Stimulated activated naive CD8-positive, alpha-beta T cell treated with anti-CD3 and anti-CD28 coated beads, Interleukin-15, Interleukin-2, amounts not matched to agents 100 ng/mL and 50 ng/mL, for 24 hours (primary cell): Measurements from ENCODE around the gene SOSTDC1.

ENCODE experiments used
- H3K27ac Mint-ChIP-seq: one replicate; pipeline ENCODE4 v1.8.0; 2021; ENCODE audit warnings: mild to moderate bottlenecking, mixed read lengths
- H3K27me3 Mint-ChIP-seq: one replicate; pipeline ENCODE4 v1.8.0; 2021; ENCODE audit warnings: mixed read lengths
- H3K36me3 Mint-ChIP-seq: one replicate; pipeline ENCODE4 v1.8.0; 2021; ENCODE audit warnings: low read depth, mixed read lengths
- H3K4me1 Mint-ChIP-seq: one replicate; pipeline ENCODE4 v1.8.0; 2021; ENCODE audit warnings: low read depth, mixed read lengths
- H3K4me3 Mint-ChIP-seq: one replicate; pipeline ENCODE4 v1.8.0; 2021; ENCODE audit warnings: mild to moderate bottlenecking, mixed read lengths
- H3K9me3 Mint-ChIP-seq: one replicate; pipeline ENCODE4 v1.8.0; 2021; ENCODE audit warnings: mixed read lengths

SOSTDC1 gene

GRCh38 chr7:16436306-16436705, 29.2 kb downstream of the SOSTDC1 start:
- Mint-ChIP-seq H3K27me3 (no peaks in the 10 kb centered on the region), H3K9me3 (no peaks in the 10 kb centered on the region), H3K36me3 (no peaks in the 10 kb centered on the region), H3K27ac (no peak overlapping the region), H3K4me3 (no peak overlapping the region), H3K4me1 (no peaks in the 10 kb centered on the region)

GRCh38 chr7:16433568-16434122, 31.9 kb downstream of the SOSTDC1 start:
- H3K36me3 Mint-ChIP-seq: no peaks in the 10 kb centered on the region
- no peaks in the 10 kb centered on the region for H3K27me3 Mint-ChIP-seq
- no peaks in the 10 kb centered on the region for H3K9me3 Mint-ChIP-seq
- no peak overlapping the region for H3K27ac Mint-ChIP-seq
- H3K4me3 Mint-ChIP-seq: no peak overlapping the region
- no peaks in the 10 kb centered on the region for H3K4me1 Mint-ChIP-seq

- no peaks in the 10 kb centered on the region for H3K4me1 Mint-ChIP-seq
- no peaks in the 10 kb centered on the region for H3K27me3 Mint-ChIP-seq
- no peak overlapping the region for H3K27ac Mint-ChIP-seq
- H3K9me3 Mint-ChIP-seq: no peaks in the 10 kb centered on the region
- H3K36me3 Mint-ChIP-seq: no peaks in the 10 kb centered on the region
- H3K4me3 Mint-ChIP-seq: no peak overlapping the region
These were observed 33.2 kb downstream of the SOSTDC1 start for GRCh38 chr7:16432425-16432731.

DNA sequence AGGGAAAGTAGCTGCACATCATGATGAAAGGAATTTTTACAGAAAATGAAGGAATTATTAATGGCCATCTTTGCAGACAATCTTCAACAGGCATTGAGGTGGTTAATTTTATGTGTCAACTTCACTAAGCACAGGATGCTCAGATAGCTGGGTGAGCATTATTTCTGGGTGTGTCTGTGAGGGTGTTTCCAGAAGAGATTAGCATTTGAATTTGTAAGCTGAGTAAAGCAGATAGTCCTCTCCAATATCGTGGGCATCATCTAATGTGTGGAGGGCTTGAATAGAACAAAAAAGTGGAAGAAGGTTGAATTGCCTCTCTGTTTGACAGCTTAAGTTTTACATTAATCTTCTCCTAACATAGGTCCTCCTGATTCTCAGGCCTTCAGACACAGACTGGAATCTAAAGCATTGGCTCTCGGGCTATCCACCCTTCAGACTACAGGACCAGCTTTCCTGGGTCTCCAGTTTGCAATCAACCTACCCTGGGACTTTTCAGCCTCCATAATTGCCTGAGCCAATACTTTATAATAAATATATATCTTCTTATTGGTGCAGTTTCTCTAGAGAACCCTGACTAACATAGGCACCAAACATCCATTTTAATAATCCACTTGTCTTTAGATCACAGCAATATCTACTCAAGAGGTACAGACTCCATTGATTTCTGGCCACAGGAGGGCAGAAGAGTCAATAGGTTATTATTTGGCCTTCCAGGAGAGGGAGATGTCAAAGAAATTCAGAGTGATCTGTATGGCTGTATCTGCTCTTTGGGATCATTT, 33.7 kb downstream of the SOSTDC1 start:
- H3K27ac Mint-ChIP-seq: no peak overlapping the region
- no peaks in the 10 kb centered on the region for H3K27me3 Mint-ChIP-seq
- H3K9me3 Mint-ChIP-seq: no peaks in the 10 kb centered on the region
- no peak overlapping the region for H3K4me3 Mint-ChIP-seq
- H3K4me1 Mint-ChIP-seq: no peaks in the 10 kb centered on the region
- no peaks in the 10 kb centered on the region for H3K36me3 Mint-ChIP-seq

GRCh38 chr7:16430133-16430532, 35.4 kb downstream of the SOSTDC1 start:
- no peaks in the 10 kb centered on the region for H3K36me3 Mint-ChIP-seq
- H3K4me3 Mint-ChIP-seq: no peak overlapping the region
- no peaks in the 10 kb centered on the region for H3K27me3 Mint-ChIP-seq
- H3K9me3 Mint-ChIP-seq: no peaks in the 10 kb centered on the region
- H3K27ac Mint-ChIP-seq: no peak overlapping the region
- H3K4me1 Mint-ChIP-seq: no peaks in the 10 kb centered on the region

DNA sequence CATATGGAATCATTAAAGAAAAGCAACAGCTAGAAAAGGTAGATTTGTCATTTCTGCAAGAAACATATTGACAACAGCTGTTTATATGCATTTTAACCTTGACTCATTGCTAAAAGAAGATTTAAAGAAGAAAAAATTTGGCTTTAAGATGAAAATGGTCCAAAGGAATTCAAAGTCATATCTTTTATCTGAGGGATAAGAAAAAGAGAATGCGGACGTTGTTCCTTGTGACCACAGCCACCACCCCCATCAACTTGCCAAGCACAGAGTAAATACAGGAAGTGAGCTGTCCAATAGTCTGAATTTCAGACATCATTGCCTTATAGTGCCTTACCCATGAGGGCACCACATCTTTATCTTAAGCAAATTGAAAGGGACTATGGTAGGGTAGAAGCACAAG, 36.9 kb downstream of the SOSTDC1 start:
- no peaks in the 10 kb centered on the region for H3K36me3 Mint-ChIP-seq
- H3K9me3 Mint-ChIP-seq: no peaks in the 10 kb centered on the region
- no peak overlapping the region for H3K27ac Mint-ChIP-seq
- no peak overlapping the region for H3K4me3 Mint-ChIP-seq
- H3K27me3 Mint-ChIP-seq: no peaks in the 10 kb centered on the region
- no peaks in the 10 kb centered on the region for H3K4me1 Mint-ChIP-seq

DNA sequence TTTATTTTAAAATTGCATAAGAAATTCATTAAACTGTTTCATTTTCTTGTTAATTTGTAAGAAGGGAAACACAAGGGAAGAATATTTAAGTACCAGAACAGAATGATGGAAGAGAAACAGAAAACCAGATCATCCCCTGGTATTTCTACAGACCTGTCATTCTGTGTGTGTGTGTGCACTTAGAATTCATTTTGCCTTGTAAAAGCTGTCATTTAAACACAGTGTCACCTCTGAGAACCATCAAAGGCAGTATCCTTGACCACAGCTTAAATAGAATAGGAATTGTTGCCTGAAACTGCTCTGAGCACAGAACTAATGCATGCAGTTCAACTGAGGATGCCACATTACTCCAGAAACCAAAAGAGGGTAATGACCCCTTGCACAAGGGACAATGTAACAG, 37.4 kb downstream of the SOSTDC1 start:
- Mint-ChIP-seq H3K4me1 (no peaks in the 10 kb centered on the region), H3K27ac (no peak overlapping the region), H3K9me3 (no peaks in the 10 kb centered on the region), H3K27me3 (no peaks in the 10 kb centered on the region), H3K36me3 (no peaks in the 10 kb centered on the region), H3K4me3 (no peak overlapping the region)

GRCh38 chr7:16423761-16424160, 41.8 kb downstream of the SOSTDC1 start:
- Mint-ChIP-seq H3K36me3 (no peaks in the 10 kb centered on the region), H3K27ac (no peak overlapping the region), H3K27me3 (peaks cover 18% of the 10 kb centered on the region), H3K4me3 (no peak overlapping the region), H3K4me1 (peaks cover 17% of the 10 kb centered on the region), H3K9me3 (no peaks in the 10 kb centered on the region)

DNA sequence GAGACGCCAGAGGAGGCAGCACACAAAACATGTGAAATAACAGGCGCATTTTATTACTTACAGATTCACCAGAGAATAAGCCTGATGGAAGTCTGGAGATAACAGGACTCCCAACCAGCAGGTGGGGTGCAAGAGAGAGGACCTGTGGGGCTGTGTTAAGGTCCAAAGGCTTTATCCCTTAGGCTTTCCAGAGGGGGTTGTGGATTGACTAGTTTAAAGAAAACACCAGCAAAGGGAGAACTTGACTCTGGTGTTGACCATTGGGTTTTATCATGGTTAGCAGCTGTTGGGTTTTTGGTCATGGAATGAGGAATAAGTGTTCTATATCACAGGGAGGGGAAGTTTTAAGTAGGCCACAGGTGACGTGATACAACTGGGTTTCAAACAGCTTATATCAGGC, 42.6 kb downstream of the SOSTDC1 start:
- peaks cover 5% of the 10 kb centered on the region for H3K36me3 Mint-ChIP-seq
- peaks cover 17% of the 10 kb centered on the region for H3K4me1 Mint-ChIP-seq
- H3K27me3 Mint-ChIP-seq: peaks cover 18% of the 10 kb centered on the region
- no peaks in the 10 kb centered on the region for H3K9me3 Mint-ChIP-seq
- no peak overlapping the region for H3K4me3 Mint-ChIP-seq
- no peak overlapping the region for H3K27ac Mint-ChIP-seq

GRCh38 chr7:16422103-16422435, 43.5 kb downstream of the SOSTDC1 start:
- H3K27me3 Mint-ChIP-seq: peaks cover 18% of the 10 kb centered on the region
- no peaks in the 10 kb centered on the region for H3K9me3 Mint-ChIP-seq
- peak overlapping the region; percentile 66 for H3K4me3 Mint-ChIP-seq
- H3K4me1 Mint-ChIP-seq: peaks cover 17% of the 10 kb centered on the region
- H3K27ac Mint-ChIP-seq: peak overlapping the region; percentile 59
- H3K36me3 Mint-ChIP-seq: peaks cover 5% of the 10 kb centered on the region

- peaks cover 20% of the 10 kb centered on the region for H3K4me1 Mint-ChIP-seq
- H3K9me3 Mint-ChIP-seq: no peaks in the 10 kb centered on the region
- peaks cover 5% of the 10 kb centered on the region for H3K36me3 Mint-ChIP-seq
- H3K27me3 Mint-ChIP-seq: peaks cover 18% of the 10 kb centered on the region
- H3K4me3 Mint-ChIP-seq: peak within 1 kb of the TSS; percentile 81
- peak within 1 kb of the TSS; percentile 87 for H3K27ac Mint-ChIP-seq
These were observed 44.0 kb downstream of the SOSTDC1 start, which contains the start of gene CRPPA for GRCh38 chr7:16421333-16422102. CRPPA (minus strand) TSS chr7:16421538; CDS start chr7:16421322, 216 bp downstream.

DNA sequence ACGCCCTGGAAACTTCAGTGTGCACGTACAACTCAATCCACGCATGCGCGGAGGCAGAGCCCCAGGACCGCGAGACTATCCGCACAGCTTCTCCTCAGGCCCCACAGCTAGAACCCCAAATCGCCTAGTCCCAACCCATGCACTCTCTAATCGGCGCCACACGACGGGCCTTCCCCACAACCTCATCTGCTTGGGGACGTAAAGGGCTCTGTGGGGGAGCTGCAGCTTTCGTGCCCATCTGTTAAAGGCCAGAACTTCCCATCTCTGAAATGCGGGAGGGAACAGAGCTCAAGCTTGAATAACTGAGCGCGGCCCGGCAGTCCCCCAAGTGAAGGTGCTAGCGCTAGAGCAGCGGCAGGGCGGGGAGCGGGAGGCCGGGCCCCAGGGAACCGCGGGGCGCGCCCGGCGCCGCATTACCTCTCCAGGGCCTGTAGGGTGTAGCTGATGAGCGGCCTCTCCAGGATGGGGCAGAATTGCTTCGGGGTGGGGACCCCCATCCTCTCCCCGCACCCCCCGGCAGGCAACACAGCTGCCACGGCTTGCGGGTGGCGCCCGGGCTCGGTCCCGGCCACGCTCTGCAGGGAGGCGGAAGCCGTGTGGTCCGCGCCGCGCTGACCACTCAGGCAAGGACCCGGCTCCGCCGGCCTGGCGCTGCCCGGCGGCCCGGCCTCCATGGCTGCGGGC, 44.7 kb downstream of the SOSTDC1 start:
- peaks cover 20% of the 10 kb centered on the region for H3K4me1 Mint-ChIP-seq
- peak overlapping the region; percentile 81 for H3K4me3 Mint-ChIP-seq
- peaks cover 5% of the 10 kb centered on the region for H3K36me3 Mint-ChIP-seq

DNA sequence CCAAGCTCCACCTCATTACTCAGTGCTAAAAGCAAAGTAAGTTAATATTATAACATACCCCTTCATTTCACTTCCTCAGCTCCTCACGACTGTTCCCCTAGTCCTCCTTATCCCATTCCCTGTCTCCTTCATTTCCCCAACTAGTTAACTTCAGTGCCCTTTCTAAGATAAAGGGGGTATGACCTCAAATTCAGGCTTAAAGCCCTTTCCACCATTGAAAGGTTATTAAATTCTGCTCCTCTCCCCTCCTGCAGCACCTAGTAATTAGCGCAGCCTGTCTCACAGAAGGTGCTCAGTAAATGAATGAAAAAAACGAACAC, 45.2 kb downstream of the SOSTDC1 start:
- H3K4me1 Mint-ChIP-seq: peaks cover 20% of the 10 kb centered on the region
- H3K27ac Mint-ChIP-seq: peak overlapping the region; percentile 87
- no peaks in the 10 kb centered on the region for H3K9me3 Mint-ChIP-seq
- peaks cover 18% of the 10 kb centered on the region for H3K27me3 Mint-ChIP-seq
- peaks cover 5% of the 10 kb centered on the region for H3K36me3 Mint-ChIP-seq
- H3K4me3 Mint-ChIP-seq: peak overlapping the region; percentile 81

More for the DNA sequence above, 44.7 kb downstream of the SOSTDC1 start:
- Mint-ChIP-seq H3K9me3 (no peaks in the 10 kb centered on the region), H3K27ac (peak overlapping the region; percentile 87), H3K27me3 (peaks cover 18% of the 10 kb centered on the region)

GRCh38 chr7:16419859-16420258, 45.7 kb downstream of the SOSTDC1 start:
- Mint-ChIP-seq H3K36me3 (peaks cover 5% of the 10 kb centered on the region), H3K27ac (peak overlapping the region; percentile 87), H3K9me3 (no peaks in the 10 kb centered on the region), H3K4me1 (peaks cover 20% of the 10 kb centered on the region), H3K27me3 (peaks cover 18% of the 10 kb centered on the region), H3K4me3 (peak overlapping the region; percentile 81)

DNA sequence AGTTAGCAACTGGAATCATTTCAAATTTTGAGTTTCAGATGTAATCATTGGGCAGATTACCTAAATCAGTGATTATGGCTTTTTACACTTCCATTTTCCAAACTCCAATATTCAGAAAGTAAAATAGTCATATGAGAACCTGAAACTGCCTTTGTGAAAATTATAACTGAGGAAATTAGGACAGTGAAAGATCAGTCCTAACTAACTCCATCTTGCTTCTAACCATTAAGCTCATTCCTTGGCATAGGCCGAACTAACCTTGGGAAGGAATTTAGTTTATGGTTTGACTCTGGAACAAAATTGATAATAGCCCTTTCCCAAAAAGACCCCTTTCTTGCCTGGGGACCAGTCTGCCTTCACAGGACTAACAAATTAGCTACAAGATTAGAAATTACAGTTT, 46.4 kb downstream of the SOSTDC1 start:
- Mint-ChIP-seq H3K4me3 (peak overlapping the region; percentile 27), H3K27ac (no peak overlapping the region), H3K36me3 (peaks cover 5% of the 10 kb centered on the region), H3K4me1 (peaks cover 20% of the 10 kb centered on the region), H3K27me3 (peaks cover 18% of the 10 kb centered on the region), H3K9me3 (no peaks in the 10 kb centered on the region)
